ENCODE measurements around the gene CNN2.
A peak's percentile ranks its signal among the peaks of the same experiment; 100 is the strongest.
"Not testable (repeated sequence)": the region's sequence is repeated elsewhere in the genome, so short reads cannot be mapped to it uniquely, and the experiment has no call there.

The CNN2 gene

GRCh38 chr19:1025080-1025479 is 1.3 kb upstream of the CNN2 start:
- H3K4me3 ChIP-seq (replicated peaks; ENCODE audit: insufficient read depth, low read length); DNase-seq (ENCODE audit: low read depth in 1 of 2, low spot score in 1 of 2); H3K27me3 ChIP-seq (ENCODE audit: insufficient read depth, poor library complexity, severe bottlenecking); H3K27ac ChIP-seq (replicated peaks): not testable (repeated sequence)

DNA sequence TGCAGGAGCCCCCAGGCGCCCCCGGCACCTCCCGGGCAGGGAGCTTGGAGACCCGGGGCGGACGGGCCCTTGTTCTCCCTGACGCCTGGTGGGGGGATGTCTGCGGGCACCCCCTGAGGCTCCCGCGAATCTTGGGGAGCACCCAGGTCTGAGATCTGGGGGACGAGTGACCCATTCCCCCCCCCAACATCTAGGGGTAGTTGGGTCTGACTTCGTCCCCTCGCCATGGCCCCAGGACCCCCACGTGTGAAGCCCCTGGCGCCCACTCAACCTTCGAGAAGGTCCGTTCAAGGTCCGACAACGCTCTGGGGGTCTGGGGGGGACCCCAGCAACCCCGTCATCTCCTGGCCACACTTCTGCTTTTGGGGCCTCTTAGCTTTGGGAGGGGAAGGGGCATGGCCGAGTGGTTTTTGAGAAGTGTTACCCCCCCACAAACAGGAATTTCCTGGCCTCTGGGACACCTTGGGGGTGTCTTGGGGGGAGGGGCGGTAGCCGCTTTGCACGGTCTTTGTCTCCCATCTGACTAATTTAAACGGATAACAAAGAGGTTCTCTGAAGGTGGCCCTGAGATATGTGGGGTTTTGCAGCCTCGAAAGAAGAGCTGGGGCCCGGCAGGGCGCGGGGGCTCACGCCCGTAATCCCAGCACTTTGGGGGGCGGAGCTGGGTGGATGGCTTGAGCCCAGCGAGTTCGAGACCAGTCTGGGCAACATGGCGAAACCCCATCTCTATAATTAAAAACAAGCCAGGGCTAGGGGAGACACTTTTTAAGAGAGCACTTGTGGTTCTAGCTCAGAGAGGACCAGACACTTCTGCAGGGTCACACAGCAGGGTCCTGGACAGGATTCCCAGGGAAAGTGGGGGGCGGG is 608 bp downstream of the CNN2 start:
- DNase-seq (ENCODE audit: low read depth in 1 of 2, low spot score in 1 of 2): peak in 1 of 2 experiments; percentile 55
- H3K27me3 ChIP-seq (ENCODE audit: insufficient read depth, poor library complexity, severe bottlenecking): no peaks in the 10 kb centered on the region
- peak overlapping the region; percentile 96 for H3K27ac ChIP-seq (replicated peaks)
- no peak for TF ChIP-seq GABPA (IDR thresholded peaks at IDR 0.05; ENCODE audit: low read depth)
- no peak; the same call in 1 of the 2 replicates for TF ChIP-seq POLR2AphosphoS5 (IDR thresholded peaks at IDR 0.05; ENCODE audit: low read depth)
- TF ChIP-seq, protein P1, sequence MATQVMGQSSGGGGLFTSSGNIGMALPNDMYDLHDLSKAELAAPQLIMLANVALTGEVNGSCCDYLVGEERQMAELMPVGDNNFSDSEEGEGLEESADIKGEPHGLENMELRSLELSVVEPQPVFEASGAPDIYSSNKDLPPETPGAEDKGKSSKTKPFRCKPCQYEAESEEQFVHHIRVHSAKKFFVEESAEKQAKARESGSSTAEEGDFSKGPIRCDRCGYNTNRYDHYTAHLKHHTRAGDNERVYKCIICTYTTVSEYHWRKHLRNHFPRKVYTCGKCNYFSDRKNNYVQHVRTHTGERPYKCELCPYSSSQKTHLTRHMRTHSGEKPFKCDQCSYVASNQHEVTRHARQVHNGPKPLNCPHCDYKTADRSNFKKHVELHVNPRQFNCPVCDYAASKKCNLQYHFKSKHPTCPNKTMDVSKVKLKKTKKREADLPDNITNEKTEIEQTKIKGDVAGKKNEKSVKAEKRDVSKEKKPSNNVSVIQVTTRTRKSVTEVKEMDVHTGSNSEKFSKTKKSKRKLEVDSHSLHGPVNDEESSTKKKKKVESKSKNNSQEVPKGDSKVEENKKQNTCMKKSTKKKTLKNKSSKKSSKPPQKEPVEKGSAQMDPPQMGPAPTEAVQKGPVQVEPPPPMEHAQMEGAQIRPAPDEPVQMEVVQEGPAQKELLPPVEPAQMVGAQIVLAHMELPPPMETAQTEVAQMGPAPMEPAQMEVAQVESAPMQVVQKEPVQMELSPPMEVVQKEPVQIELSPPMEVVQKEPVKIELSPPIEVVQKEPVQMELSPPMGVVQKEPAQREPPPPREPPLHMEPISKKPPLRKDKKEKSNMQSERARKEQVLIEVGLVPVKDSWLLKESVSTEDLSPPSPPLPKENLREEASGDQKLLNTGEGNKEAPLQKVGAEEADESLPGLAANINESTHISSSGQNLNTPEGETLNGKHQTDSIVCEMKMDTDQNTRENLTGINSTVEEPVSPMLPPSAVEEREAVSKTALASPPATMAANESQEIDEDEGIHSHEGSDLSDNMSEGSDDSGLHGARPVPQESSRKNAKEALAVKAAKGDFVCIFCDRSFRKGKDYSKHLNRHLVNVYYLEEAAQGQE (IDR thresholded peaks at IDR 0.05; ENCODE audit: insufficient replicate concordance, low read depth): no peak
- TF ChIP-seq, protein P2, sequence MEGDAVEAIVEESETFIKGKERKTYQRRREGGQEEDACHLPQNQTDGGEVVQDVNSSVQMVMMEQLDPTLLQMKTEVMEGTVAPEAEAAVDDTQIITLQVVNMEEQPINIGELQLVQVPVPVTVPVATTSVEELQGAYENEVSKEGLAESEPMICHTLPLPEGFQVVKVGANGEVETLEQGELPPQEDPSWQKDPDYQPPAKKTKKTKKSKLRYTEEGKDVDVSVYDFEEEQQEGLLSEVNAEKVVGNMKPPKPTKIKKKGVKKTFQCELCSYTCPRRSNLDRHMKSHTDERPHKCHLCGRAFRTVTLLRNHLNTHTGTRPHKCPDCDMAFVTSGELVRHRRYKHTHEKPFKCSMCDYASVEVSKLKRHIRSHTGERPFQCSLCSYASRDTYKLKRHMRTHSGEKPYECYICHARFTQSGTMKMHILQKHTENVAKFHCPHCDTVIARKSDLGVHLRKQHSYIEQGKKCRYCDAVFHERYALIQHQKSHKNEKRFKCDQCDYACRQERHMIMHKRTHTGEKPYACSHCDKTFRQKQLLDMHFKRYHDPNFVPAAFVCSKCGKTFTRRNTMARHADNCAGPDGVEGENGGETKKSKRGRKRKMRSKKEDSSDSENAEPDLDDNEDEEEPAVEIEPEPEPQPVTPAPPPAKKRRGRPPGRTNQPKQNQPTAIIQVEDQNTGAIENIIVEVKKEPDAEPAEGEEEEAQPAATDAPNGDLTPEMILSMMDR (IDR thresholded peaks at IDR 0.05; ENCODE audit: insufficient read depth, low read length): no peak
- TF ChIP-seq SPI1 (IDR thresholded peaks at IDR 0.05; ENCODE audit: borderline replicate concordance, low read depth): peak; percentile 91
- peak overlapping the region; percentile 75 for H3K4me3 ChIP-seq (replicated peaks; ENCODE audit: insufficient read depth, low read length)

- no peak for DNase-seq (ENCODE audit: low read depth in 1 of 2, low spot score in 1 of 2)
- H3K4me3 ChIP-seq (replicated peaks; ENCODE audit: insufficient read depth, low read length): peak overlapping the region; percentile 75
- TF ChIP-seq, protein P1 (IDR thresholded peaks at IDR 0.05; ENCODE audit: insufficient replicate concordance, low read depth): no peak
- TF ChIP-seq SPI1 (IDR thresholded peaks at IDR 0.05; ENCODE audit: borderline replicate concordance, low read depth) (no peak), GABPA (IDR thresholded peaks at IDR 0.05; ENCODE audit: low read depth) (no peak), POLR2AphosphoS5 (IDR thresholded peaks at IDR 0.05; ENCODE audit: low read depth) (no peak)
- TF ChIP-seq, protein P2 (IDR thresholded peaks at IDR 0.05; ENCODE audit: insufficient read depth, low read length): no peak
- peak overlapping the region; percentile 96 for H3K27ac ChIP-seq (replicated peaks)
- H3K27me3 ChIP-seq (ENCODE audit: insufficient read depth, poor library complexity, severe bottlenecking): no peaks in the 10 kb centered on the region
These were observed 1.2 kb downstream of the CNN2 start for GRCh38 chr19:1027650-1028061.

GRCh38 chr19:1028062-1028926 is 1.9 kb downstream of the CNN2 start:
- Histone ChIP-seq H3K4me3 (replicated peaks; ENCODE audit: insufficient read depth, low read length) (peak overlapping the region; percentile 75), H3K27me3 (ENCODE audit: insufficient read depth, poor library complexity, severe bottlenecking) (no peaks in the 10 kb centered on the region), H3K27ac (replicated peaks) (peak overlapping the region; percentile 96)
- TF ChIP-seq, protein P1 (IDR thresholded peaks at IDR 0.05; ENCODE audit: insufficient replicate concordance, low read depth): no peak
- peak; percentile 17; the same call in 1 of the 2 replicates for TF ChIP-seq SPI1 (IDR thresholded peaks at IDR 0.05; ENCODE audit: borderline replicate concordance, low read depth)
- TF ChIP-seq GABPA (IDR thresholded peaks at IDR 0.05; ENCODE audit: low read depth): peak; percentile 60
- TF ChIP-seq, protein P2 (IDR thresholded peaks at IDR 0.05; ENCODE audit: insufficient read depth, low read length): no peak
- no peak for TF ChIP-seq POLR2AphosphoS5 (IDR thresholded peaks at IDR 0.05; ENCODE audit: low read depth)
- DNase-seq (ENCODE audit: low read depth in 1 of 2, low spot score in 1 of 2): peak; percentile 59

Data from HL-60 (cell line).